Fibroblast of mammary gland (primary cell): Measurements from ENCODE around the gene CNOT8.
A peak's percentile ranks its signal among the peaks of the same experiment; 100 is the strongest.
"Not testable (repeated sequence)": the region's sequence is repeated elsewhere in the genome, so short reads cannot be mapped to it uniquely, and the experiment has no call there.

Experiments
- DNase-seq: peaks from one replicate; pipeline ENCODE4 v3.0.0-alpha.2; 2010; ENCODE audit warnings: low read depth
- H3K4me3 ChIP-seq: 2 replicates; pipeline ENCODE4 v1.5.1; 2011; ENCODE audit warnings: low read depth, mild to moderate bottlenecking, low read length, moderate library complexity; ENCODE audit not compliant: control insufficient read depth
- CTCF ChIP-seq: conservative IDR thresholded peaks from 2 replicates; pipeline ENCODE4 v1.5.1; 2011; ENCODE audit warnings: low read depth, low read length, inconsistent platforms; ENCODE audit not compliant: control insufficient read depth, insufficient read depth

CNOT8 gene

GRCh38 chr5:154823605-154824004 is 34.8 kb upstream of the CNOT8 start:
- TF ChIP-seq CTCF = no peak
- no peak overlapping the region for H3K4me3 ChIP-seq
- no peak for DNase-seq

- no peak overlapping the region for H3K4me3 ChIP-seq
- no peak for TF ChIP-seq CTCF
- no peak for DNase-seq
Observed at GRCh38 chr5:154824070-154824469, 34.4 kb upstream of the CNOT8 start.

- no peak for TF ChIP-seq CTCF
- no peak for DNase-seq
- no peak overlapping the region for H3K4me3 ChIP-seq
Observed at GRCh38 chr5:154829181-154829588, 29.2 kb upstream of the CNOT8 start.

GRCh38 chr5:154829589-154830218 is 28.7 kb upstream of the CNOT8 start:
- TF ChIP-seq CTCF = no peak
- peak; percentile 57 for DNase-seq
- H3K4me3 ChIP-seq = no peak overlapping the region

- no peak for TF ChIP-seq CTCF
- H3K4me3 ChIP-seq = no peak overlapping the region
- no peak for DNase-seq
Observed at GRCh38 chr5:154830219-154830595, 28.2 kb upstream of the CNOT8 start.

- TF ChIP-seq CTCF = no peak
- DNase-seq = no peak
- no peak overlapping the region for H3K4me3 ChIP-seq
Observed at GRCh38 chr5:154830596-154830995, 27.8 kb upstream of the CNOT8 start.

- H3K4me3 ChIP-seq = no peak overlapping the region
- TF ChIP-seq CTCF = no peak
- no peak for DNase-seq
Observed at GRCh38 chr5:154831451-154831850, 27.0 kb upstream of the CNOT8 start.

GRCh38 chr5:154832804-154833203 is 25.6 kb upstream of the CNOT8 start:
- not testable (repeated sequence) for DNase-seq, H3K4me3 ChIP-seq
